Stimulated activated CD4-positive, alpha-beta T cell treated with anti-CD3 and anti-CD28 coated beads, TNF-alpha, amount 100 ng/mL, for 4 hours (primary cell): ENCODE data around the gene ZBTB8A.
"Not testable (repeated sequence)": the region's sequence is repeated elsewhere in the genome, so short reads cannot be mapped to it uniquely, and the experiment has no call there.

Experiments
- DNase-seq, 3 experiments: peaks; one replicate each; pipeline ENCODE4 v3.0.0-alpha.2; 2020; ENCODE audit warnings: low read depth in 3 of 3

The ZBTB8A gene

GRCh38 chr1:32536764-32537163 is 2.5 kb upstream of the ZBTB8A start:
- no peak for DNase-seq

- no peak for DNase-seq
Observed at GRCh38 chr1:32539584-32540571, 651 bp downstream of the ZBTB8A start.

- no peak for DNase-seq
Observed at GRCh38 chr1:32540605-32541004, 1.4 kb downstream of the ZBTB8A start.

GRCh38 chr1:32541064-32541566 is 1.9 kb downstream of the ZBTB8A start:
- no peak for DNase-seq

GRCh38 chr1:32546611-32547010 is 7.4 kb downstream of the ZBTB8A start:
- DNase-seq, result no peak

GRCh38 chr1:32549616-32550015 is 10.4 kb downstream of the ZBTB8A start:
- DNase-seq, result no peak

GRCh38 chr1:32554288-32554687 is 15.1 kb downstream of the ZBTB8A start:
- no peak for DNase-seq

- not testable (repeated sequence) for DNase-seq
Observed at GRCh38 chr1:32557035-32557434, 17.8 kb downstream of the ZBTB8A start.

- DNase-seq, result no peak
Observed at GRCh38 chr1:32557812-32558211, 18.6 kb downstream of the ZBTB8A start.

GRCh38 chr1:32568929-32569328 is 29.7 kb downstream of the ZBTB8A start:
- DNase-seq, result no peak

- DNase-seq, result no peak
Observed at GRCh38 chr1:32580348-32581017, 41.3 kb downstream of the ZBTB8A start.

GRCh38 chr1:32592943-32593342 is 53.7 kb downstream of the ZBTB8A start:
- no peak for DNase-seq

- DNase-seq, result no peak
Observed at GRCh38 chr1:32600034-32600433, 60.8 kb downstream of the ZBTB8A start.

GRCh38 chr1:32605711-32606424 is 66.6 kb downstream of the ZBTB8A start:
- DNase-seq, result no peak

- no peak for DNase-seq
Observed at GRCh38 chr1:32606565-32607371, 67.5 kb downstream of the ZBTB8A start.

GRCh38 chr1:32609180-32609579 is 70.0 kb downstream of the ZBTB8A start:
- DNase-seq, result no peak

- DNase-seq, result no peak
Observed at GRCh38 chr1:32611859-32612188, 72.6 kb downstream of the ZBTB8A start.

GRCh38 chr1:32612189-32612881 is 73.1 kb downstream of the ZBTB8A start:
- DNase-seq, result peak; percentile 1 to 24 (median 6)

- no peak for DNase-seq
Observed at GRCh38 chr1:32613472-32613871, 74.2 kb downstream of the ZBTB8A start.

GRCh38 chr1:32618673-32619221 is 79.5 kb downstream of the ZBTB8A start:
- DNase-seq, result no peak
